HG03064 (cell line): ENCODE measurements around the gene ATP6V1B1.

Source experiments
- ATAC-seq: cut with Tn5 transposase; IDR thresholded peaks from one replicate; pipeline ENCODE4 v1.9.1; 2021; ENCODE audit warnings: low read depth; ENCODE audit not compliant: unreplicated experiment

The ATP6V1B1 gene

GRCh38 chr2:70901227-70902066 lies 34.3 kb upstream of the ATP6V1B1 start:
- no peak for ATAC-seq

GRCh38 chr2:70902067-70902442 lies 33.6 kb upstream of the ATP6V1B1 start:
- ATAC-seq, result no peak

GRCh38 chr2:70902579-70902978 lies 33.1 kb upstream of the ATP6V1B1 start:
- no peak for ATAC-seq

GRCh38 chr2:70903171-70903570 lies 32.5 kb upstream of the ATP6V1B1 start:
- no peak for ATAC-seq

GRCh38 chr2:70903641-70904340 lies 31.9 kb upstream of the ATP6V1B1 start:
- ATAC-seq, result no peak

- no peak for ATAC-seq
These were observed 31.1 kb upstream of the ATP6V1B1 start for GRCh38 chr2:70904371-70905216.

- ATAC-seq, result no peak
These were observed 30.0 kb upstream of the ATP6V1B1 start for GRCh38 chr2:70905443-70906421.

GRCh38 chr2:70906439-70907005 lies 29.2 kb upstream of the ATP6V1B1 start:
- ATAC-seq, result no peak

- no peak for ATAC-seq
These were observed 28.3 kb upstream of the ATP6V1B1 start for GRCh38 chr2:70907130-70908057.

GRCh38 chr2:70916291-70916690 lies 19.4 kb upstream of the ATP6V1B1 start:
- ATAC-seq, result no peak

- no peak for ATAC-seq
These were observed 17.7 kb upstream of the ATP6V1B1 start for GRCh38 chr2:70918016-70918415.

GRCh38 chr2:70919672-70920366 lies 15.9 kb upstream of the ATP6V1B1 start:
- ATAC-seq, result no peak

- no peak for ATAC-seq
These were observed 15.4 kb upstream of the ATP6V1B1 start for GRCh38 chr2:70920367-70920715.

GRCh38 chr2:70921031-70921430 lies 14.7 kb upstream of the ATP6V1B1 start:
- ATAC-seq, result no peak

- ATAC-seq, result no peak
These were observed 13.9 kb upstream of the ATP6V1B1 start for GRCh38 chr2:70921839-70922234.

- ATAC-seq, result no peak
These were observed 13.2 kb upstream of the ATP6V1B1 start for GRCh38 chr2:70922235-70923234.
